HEK293 (cell line): ENCODE results near the gene USP32.

Experiments used
- HOXA7 ChIP-seq: sonication (generic); formaldehyde crosslinking; IDR thresholded peaks from 2 replicates; pipeline ENCODE4 v1.8.1; 2022; ENCODE audit warnings: missing genetic modification reagents, borderline replicate concordance
- ZBTB7A ChIP-seq: fragments of 450-650 bp; formaldehyde crosslinking; IDR thresholded peaks from 2 replicates; pipeline ENCODE4 v1.5.1; 2016; ENCODE audit warnings: low read depth, missing biosample characterization, missing genetic modification characterization
- ZNF629 ChIP-seq: fragments of 450-650 bp; formaldehyde crosslinking; IDR thresholded peaks from 2 replicates; pipeline ENCODE4 v1.5.1; 2017; ENCODE audit warnings: missing biosample characterization, missing genetic modification characterization
- ZNF776 ChIP-seq: fragments of 450-650 bp; formaldehyde crosslinking; IDR thresholded peaks from 2 replicates; pipeline ENCODE4 v1.5.0; 2017; ENCODE audit warnings: missing biosample characterization, missing genetic modification characterization, borderline replicate concordance
- TF ChIP-seq, protein P1 (sequence below): fragments of 450-650 bp; formaldehyde crosslinking; IDR thresholded peaks from 2 replicates; pipeline ENCODE4 v1.5.1; 2016; ENCODE audit warnings: missing biosample characterization, missing genetic modification characterization
- TF ChIP-seq, protein P2 (sequence below): fragments of 450-650 bp; formaldehyde crosslinking; IDR thresholded peaks from 2 replicates; pipeline ENCODE4 v1.5.1; 2016; ENCODE audit warnings: missing biosample characterization, missing genetic modification characterization

DNA sequence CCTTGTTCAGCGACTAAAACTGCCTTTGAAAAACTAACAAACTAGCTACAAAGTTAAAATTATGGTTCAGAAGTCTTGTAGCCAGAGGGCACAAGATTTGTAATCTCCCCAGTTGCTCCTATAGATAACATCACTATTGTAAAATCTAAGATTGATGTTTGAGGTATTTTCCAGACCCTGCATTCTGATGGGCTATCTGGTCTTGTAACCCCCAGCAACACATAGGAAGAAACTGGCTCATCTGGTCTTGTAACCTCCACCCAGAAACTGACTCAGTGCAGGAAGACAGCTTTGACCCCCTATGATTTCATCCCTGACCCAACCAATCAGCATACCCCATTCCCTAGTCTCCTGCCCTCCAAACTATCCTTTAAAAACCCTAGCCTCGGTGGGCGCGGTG lies 18.1 kb upstream of the USP32 start:
- TF ChIP-seq HOXA7 (CRISPR knock-in tag) (no peak), ZBTB7A (no peak), ZNF776 (tag by site-specific recombination) (no peak), ZNF629 (tag by site-specific recombination) (no peak)
- TF ChIP-seq, protein P1, sequence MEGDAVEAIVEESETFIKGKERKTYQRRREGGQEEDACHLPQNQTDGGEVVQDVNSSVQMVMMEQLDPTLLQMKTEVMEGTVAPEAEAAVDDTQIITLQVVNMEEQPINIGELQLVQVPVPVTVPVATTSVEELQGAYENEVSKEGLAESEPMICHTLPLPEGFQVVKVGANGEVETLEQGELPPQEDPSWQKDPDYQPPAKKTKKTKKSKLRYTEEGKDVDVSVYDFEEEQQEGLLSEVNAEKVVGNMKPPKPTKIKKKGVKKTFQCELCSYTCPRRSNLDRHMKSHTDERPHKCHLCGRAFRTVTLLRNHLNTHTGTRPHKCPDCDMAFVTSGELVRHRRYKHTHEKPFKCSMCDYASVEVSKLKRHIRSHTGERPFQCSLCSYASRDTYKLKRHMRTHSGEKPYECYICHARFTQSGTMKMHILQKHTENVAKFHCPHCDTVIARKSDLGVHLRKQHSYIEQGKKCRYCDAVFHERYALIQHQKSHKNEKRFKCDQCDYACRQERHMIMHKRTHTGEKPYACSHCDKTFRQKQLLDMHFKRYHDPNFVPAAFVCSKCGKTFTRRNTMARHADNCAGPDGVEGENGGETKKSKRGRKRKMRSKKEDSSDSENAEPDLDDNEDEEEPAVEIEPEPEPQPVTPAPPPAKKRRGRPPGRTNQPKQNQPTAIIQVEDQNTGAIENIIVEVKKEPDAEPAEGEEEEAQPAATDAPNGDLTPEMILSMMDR: no peak
- TF ChIP-seq, protein P2, sequence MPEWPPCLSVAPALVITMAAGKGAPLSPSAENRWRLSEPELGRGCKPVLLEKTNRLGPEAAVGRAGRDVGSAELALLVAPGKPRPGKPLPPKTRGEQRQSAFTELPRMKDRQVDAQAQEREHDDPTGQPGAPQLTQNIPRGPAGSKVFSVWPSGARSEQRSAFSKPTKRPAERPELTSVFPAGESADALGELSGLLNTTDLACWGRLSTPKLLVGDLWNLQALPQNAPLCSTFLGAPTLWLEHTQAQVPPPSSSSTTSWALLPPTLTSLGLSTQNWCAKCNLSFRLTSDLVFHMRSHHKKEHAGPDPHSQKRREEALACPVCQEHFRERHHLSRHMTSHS (tag by site-specific recombination): no peak
